ENCODE results near the gene KIF6. TPM values are rescaled to one million over a fixed set of nuclear protein-coding genes. Genes with fewer than 3 reads are reported as not detected.
A peak's percentile ranks its signal among the peaks of the same experiment; 100 is the strongest.

KIF6 gene
- polyA plus RNA-seq, 1 donor (not counting 4 experiments of a cell fraction or from before 2014, with no cell fraction given): 0.14 TPM

- FAIRE-seq (no peak), DNase-seq (ENCODE audit: low read depth, low spot score) (no peak)
- Histone ChIP-seq H3K79me2 (ENCODE audit: control insufficient read depth, insufficient read depth, low read length) (no peaks in the 10 kb centered on the region), H3K27me3 (ENCODE audit: control insufficient read depth, extremely low read depth, insufficient read depth, low read length) (no peaks in the 10 kb centered on the region), H3K4me3 (ENCODE audit: control insufficient read depth in 2 of 3, extremely low read depth in 1 of 3, insufficient read depth in 2 of 3, low read depth in 1 of 3, low read length in 3 of 3) (no peak overlapping the region), H2AFZ (ENCODE audit: control insufficient read depth, low read length) (no peak overlapping the region), H3K9me1 (ENCODE audit: control insufficient read depth, extremely low read depth, insufficient read depth, low read length) (no peaks in the 10 kb centered on the region), H3K9ac (ENCODE audit: control insufficient read depth, extremely low read depth, insufficient read depth, low read length) (no peak overlapping the region), H3K36me3 (ENCODE audit: control insufficient read depth in 2 of 2, extremely low read depth in 1 of 2, insufficient read depth in 2 of 2, low read length in 2 of 2) (no peaks in the 10 kb centered on the region), H4K20me1 (ENCODE audit: control insufficient read depth, extremely low read depth, insufficient read depth, low read length) (no peaks in the 10 kb centered on the region), H3K4me1 (ENCODE audit: control insufficient read depth, extremely low read depth, insufficient read depth, low read length) (peaks cover 14% of the 10 kb centered on the region), H3K9me3 (ENCODE audit: control insufficient read depth, low read depth, low read length) (no peaks in the 10 kb centered on the region), H3K27ac (ENCODE audit: control insufficient read depth, insufficient read depth, low read length) (peak overlapping the region; percentile 55), H3K4me2 (ENCODE audit: control insufficient read depth, extremely low read depth, insufficient read depth, low read depth, low read length) (no peak overlapping the region)
- TF ChIP-seq CTCF (optimal IDR thresholded peaks at IDR 0.05 in 1 of 3, IDR thresholded peaks at IDR 0.05 in 1 of 3, conservative IDR thresholded peaks at IDR 0.05 in 1 of 3; ENCODE audit: extremely low read depth in 1 of 3, insufficient read depth in 2 of 3, low read length in 3 of 3) (no peak), EZH2 (IDR thresholded peaks at IDR 0.05; ENCODE audit: low read length) (no peak)
- dilution Hi-C loops (cut with MboI; ENCODE audit: extremely low pct_ligation_motif_present, low sequenced_read_pairs): no loop called here
These were observed 307.8 kb downstream of the KIF6 start for GRCh38 chr6:39417440-39417839.

- H3K79me2 ChIP-seq (ENCODE audit: control insufficient read depth, insufficient read depth, low read length): no peaks in the 10 kb centered on the region
- no peaks in the 10 kb centered on the region for H3K27me3 ChIP-seq (ENCODE audit: control insufficient read depth, extremely low read depth, insufficient read depth, low read length)
- FAIRE-seq: no peak
- no peaks in the 10 kb centered on the region for H3K9me1 ChIP-seq (ENCODE audit: control insufficient read depth, extremely low read depth, insufficient read depth, low read length)
- H3K4me1 ChIP-seq (ENCODE audit: control insufficient read depth, extremely low read depth, insufficient read depth, low read length): peaks cover 14% of the 10 kb centered on the region
- peak overlapping the region; percentile 42 for H3K4me2 ChIP-seq (ENCODE audit: control insufficient read depth, extremely low read depth, insufficient read depth, low read depth, low read length)
- dilution Hi-C loops (cut with MboI; ENCODE audit: extremely low pct_ligation_motif_present, low sequenced_read_pairs): no loop called here
- peak; percentile 66 for DNase-seq (ENCODE audit: low read depth, low spot score)
- H3K4me3 ChIP-seq (ENCODE audit: control insufficient read depth in 2 of 3, extremely low read depth in 1 of 3, insufficient read depth in 2 of 3, low read depth in 1 of 3, low read length in 3 of 3): no peak overlapping the region
- no peak for TF ChIP-seq EZH2 (IDR thresholded peaks at IDR 0.05; ENCODE audit: low read length)
- no peak for TF ChIP-seq CTCF (optimal IDR thresholded peaks at IDR 0.05 in 1 of 3, IDR thresholded peaks at IDR 0.05 in 1 of 3, conservative IDR thresholded peaks at IDR 0.05 in 1 of 3; ENCODE audit: extremely low read depth in 1 of 3, insufficient read depth in 2 of 3, low read length in 3 of 3)
- H3K36me3 ChIP-seq (ENCODE audit: control insufficient read depth in 2 of 2, extremely low read depth in 1 of 2, insufficient read depth in 2 of 2, low read length in 2 of 2): no peaks in the 10 kb centered on the region
- no peaks in the 10 kb centered on the region for H3K9me3 ChIP-seq (ENCODE audit: control insufficient read depth, low read depth, low read length)
- no peaks in the 10 kb centered on the region for H4K20me1 ChIP-seq (ENCODE audit: control insufficient read depth, extremely low read depth, insufficient read depth, low read length)
- no peak overlapping the region for H3K9ac ChIP-seq (ENCODE audit: control insufficient read depth, extremely low read depth, insufficient read depth, low read length)
- H2AFZ ChIP-seq (ENCODE audit: control insufficient read depth, low read length): no peak overlapping the region
- peak overlapping the region; percentile 70 for H3K27ac ChIP-seq (ENCODE audit: control insufficient read depth, insufficient read depth, low read length)
These were observed 308.5 kb downstream of the KIF6 start for GRCh38 chr6:39416728-39417127.
